ENCODE results near the gene PHETA2. TPM values are rescaled to one million over a fixed set of nuclear protein-coding genes. Genes with fewer than 3 reads are reported as not detected.

The PHETA2 gene
- total and polyA plus RNA-seq, 2 of the 13 experiments (the other 11 are each of a cell fraction or from before 2014, with no cell fraction given): 0.07 TPM; not detected in 1

DNA sequence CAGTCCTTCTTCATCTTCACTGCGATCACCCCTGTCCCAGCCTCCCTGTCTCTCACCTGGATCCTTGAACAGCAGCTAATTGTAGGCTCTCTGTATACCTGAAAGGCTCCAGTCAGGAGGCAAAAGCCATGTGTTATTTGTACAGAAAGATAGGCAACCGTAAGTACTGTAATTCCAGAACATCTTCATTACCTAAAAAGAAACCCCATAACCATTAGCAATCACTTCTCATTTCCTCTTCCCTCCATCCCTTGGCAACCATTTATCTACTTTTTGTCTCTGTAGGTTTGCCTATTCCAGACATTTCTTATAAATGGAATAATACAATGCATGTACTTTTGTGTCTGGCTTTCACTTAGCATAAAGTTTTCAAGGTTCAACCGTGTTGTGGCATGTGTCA, 21.3 kb upstream of the PHETA2 start (continued):
- TF ChIP-seq IRX3 (CRISPR knock-in tag; IDR thresholded peaks at IDR 0.05; ENCODE audit: borderline replicate concordance, low read depth) (no peak), ISL2 (CRISPR knock-in tag; IDR thresholded peaks at IDR 0.05) (no peak), TOE1 (CRISPR knock-in tag; IDR thresholded peaks at IDR 0.05) (no peak), ZSCAN31 (CRISPR knock-in tag; IDR thresholded peaks at IDR 0.05; ENCODE audit: low read depth) (no peak), ZNF670 (CRISPR knock-in tag; IDR thresholded peaks at IDR 0.05; ENCODE audit: borderline replicate concordance) (no peak), ZBTB3 (CRISPR knock-in tag; IDR thresholded peaks at IDR 0.05; ENCODE audit: borderline replicate concordance, low read depth) (no peak), FOSL2 (CRISPR knock-in tag; IDR thresholded peaks at IDR 0.05) (no peak)
- TF ChIP-seq, protein P1, sequence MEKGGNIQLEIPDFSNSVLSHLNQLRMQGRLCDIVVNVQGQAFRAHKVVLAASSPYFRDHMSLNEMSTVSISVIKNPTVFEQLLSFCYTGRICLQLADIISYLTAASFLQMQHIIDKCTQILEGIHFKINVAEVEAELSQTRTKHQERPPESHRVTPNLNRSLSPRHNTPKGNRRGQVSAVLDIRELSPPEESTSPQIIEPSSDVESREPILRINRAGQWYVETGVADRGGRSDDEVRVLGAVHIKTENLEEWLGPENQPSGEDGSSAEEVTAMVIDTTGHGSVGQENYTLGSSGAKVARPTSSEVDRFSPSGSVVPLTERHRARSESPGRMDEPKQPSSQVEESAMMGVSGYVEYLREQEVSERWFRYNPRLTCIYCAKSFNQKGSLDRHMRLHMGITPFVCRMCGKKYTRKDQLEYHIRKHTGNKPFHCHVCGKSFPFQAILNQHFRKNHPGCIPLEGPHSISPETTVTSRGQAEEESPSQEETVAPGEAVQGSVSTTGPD (CRISPR knock-in tag; IDR thresholded peaks at IDR 0.05): no peak
- TF ChIP-seq, protein P2, sequence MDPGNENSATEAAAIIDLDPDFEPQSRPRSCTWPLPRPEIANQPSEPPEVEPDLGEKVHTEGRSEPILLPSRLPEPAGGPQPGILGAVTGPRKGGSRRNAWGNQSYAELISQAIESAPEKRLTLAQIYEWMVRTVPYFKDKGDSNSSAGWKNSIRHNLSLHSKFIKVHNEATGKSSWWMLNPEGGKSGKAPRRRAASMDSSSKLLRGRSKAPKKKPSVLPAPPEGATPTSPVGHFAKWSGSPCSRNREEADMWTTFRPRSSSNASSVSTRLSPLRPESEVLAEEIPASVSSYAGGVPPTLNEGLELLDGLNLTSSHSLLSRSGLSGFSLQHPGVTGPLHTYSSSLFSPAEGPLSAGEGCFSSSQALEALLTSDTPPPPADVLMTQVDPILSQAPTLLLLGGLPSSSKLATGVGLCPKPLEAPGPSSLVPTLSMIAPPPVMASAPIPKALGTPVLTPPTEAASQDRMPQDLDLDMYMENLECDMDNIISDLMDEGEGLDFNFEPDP (CRISPR knock-in tag; conservative IDR thresholded peaks at IDR 0.05): no peak

DNA sequence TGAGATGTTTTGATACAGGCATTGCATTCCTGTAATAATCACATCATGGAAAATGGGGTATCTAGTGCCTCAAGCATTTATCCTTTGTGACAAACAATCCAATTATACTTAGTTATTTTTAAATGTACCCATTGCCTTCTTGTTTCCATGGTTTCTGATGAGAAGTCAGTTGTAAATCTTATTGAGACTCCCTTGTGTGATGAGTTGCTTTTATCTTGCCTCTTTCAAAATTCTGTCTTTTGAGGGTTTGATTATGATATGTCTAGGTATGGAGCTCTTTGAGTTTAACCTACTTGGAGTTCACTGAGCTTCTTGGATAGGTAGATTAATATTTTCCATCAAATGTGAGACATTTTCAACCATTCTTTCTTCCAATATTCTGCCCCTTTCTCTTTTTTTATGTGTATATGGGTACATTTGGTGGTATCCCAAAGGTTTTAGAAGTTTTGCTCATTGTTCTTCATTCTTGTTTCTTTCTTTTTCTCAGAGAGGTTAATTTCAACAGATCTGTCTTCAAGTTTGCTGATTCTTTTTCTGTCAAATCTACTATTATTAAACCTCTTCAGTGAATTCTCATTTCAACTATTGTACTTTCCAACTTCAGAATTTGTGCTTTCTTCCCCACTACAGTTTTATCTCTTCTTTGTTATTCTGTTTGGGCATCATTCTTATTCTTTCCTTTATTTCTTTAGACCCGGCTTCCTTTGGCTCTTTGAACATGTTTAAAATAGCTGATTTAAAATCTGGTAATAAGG, 17.1 kb upstream of the PHETA2 start:
- 91% methylated on average over 1 of the region's 1 CpG for WGBS (ENCODE audit: low lambda C conversion rate)
- peaks cover 11% of the 10 kb centered on the region for H3K9me3 ChIP-seq (ENCODE audit: low read length)
- TSS peak; percentile 39 for BruUV-seq (replicated peaks)
- no peaks in the 10 kb centered on the region for H3K79me2 ChIP-seq (ENCODE audit: insufficient read depth, low read length)
- DNase-seq (ENCODE audit: low spot score) (no peak), ATAC-seq (no peak), FAIRE-seq (no peak)
- H3K4me1 ChIP-seq (ENCODE audit: insufficient read depth, low read length): no peaks in the 10 kb centered on the region
- peaks cover 5 to 6% of the 10 kb centered on the region in 2 experiments; a peak in 3 of 5 replicates for H3K36me3 ChIP-seq (replicated peaks in 1 of 2; ENCODE audit: control insufficient read depth in 1 of 2, insufficient read depth in 2 of 2, low read length in 2 of 2)
- H2AFZ ChIP-seq (ENCODE audit: low read length): no peak overlapping the region
- H3K27ac ChIP-seq (ENCODE audit: extremely low read length, insufficient read depth, low read length): no peak overlapping the region
- H3K27me3 ChIP-seq (ENCODE audit: control insufficient read depth in 1 of 2, insufficient read depth in 2 of 2, low read length in 2 of 2): no peaks in the 10 kb centered on the region
- no peak overlapping the region for H3K4me3 ChIP-seq (replicated peaks in 1 of 3; ENCODE audit: insufficient read depth in 1 of 3, low read depth in 2 of 3, low read length in 3 of 3)
- intact Hi-C loops (cut with micrococcal nuclease; ENCODE audit: unreplicated experiment): no loop called here
- TF ChIP-seq ATF1 (CRISPR knock-in tag; IDR thresholded peaks at IDR 0.05) (no peak), ZNF317 (CRISPR knock-in tag; IDR thresholded peaks at IDR 0.05) (peak; percentile 97), ZNF160 (CRISPR knock-in tag; IDR thresholded peaks at IDR 0.05) (peak; percentile 78; the same call in 1 of the 2 replicates)
- TF ChIP-seq, protein P3, sequence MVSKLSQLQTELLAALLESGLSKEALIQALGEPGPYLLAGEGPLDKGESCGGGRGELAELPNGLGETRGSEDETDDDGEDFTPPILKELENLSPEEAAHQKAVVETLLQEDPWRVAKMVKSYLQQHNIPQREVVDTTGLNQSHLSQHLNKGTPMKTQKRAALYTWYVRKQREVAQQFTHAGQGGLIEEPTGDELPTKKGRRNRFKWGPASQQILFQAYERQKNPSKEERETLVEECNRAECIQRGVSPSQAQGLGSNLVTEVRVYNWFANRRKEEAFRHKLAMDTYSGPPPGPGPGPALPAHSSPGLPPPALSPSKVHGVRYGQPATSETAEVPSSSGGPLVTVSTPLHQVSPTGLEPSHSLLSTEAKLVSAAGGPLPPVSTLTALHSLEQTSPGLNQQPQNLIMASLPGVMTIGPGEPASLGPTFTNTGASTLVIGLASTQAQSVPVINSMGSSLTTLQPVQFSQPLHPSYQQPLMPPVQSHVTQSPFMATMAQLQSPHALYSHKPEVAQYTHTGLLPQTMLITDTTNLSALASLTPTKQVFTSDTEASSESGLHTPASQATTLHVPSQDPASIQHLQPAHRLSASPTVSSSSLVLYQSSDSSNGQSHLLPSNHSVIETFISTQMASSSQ (IDR thresholded peaks at IDR 0.05; ENCODE audit: low read depth): no peak
- TF ChIP-seq, protein P3 (CRISPR knock-in tag; IDR thresholded peaks at IDR 0.05; ENCODE audit: borderline replicate concordance): no peak
- in situ Hi-C loops (cut with HindIII; ENCODE audit: extremely low pct_ligation_motif_present, low pct_unique_long_range_greater_than_20kb): no loop called here
- ChIA-PET CTCF (ENCODE audit: low intra/inter-chr PET ratio, low total read pairs) (no interaction called here), POLR2A (no interaction called here)
- H3K9ac ChIP-seq (ENCODE audit: insufficient read depth, low read depth, low read length): no peak overlapping the region
- no peaks in the 10 kb centered on the region for H4K20me1 ChIP-seq (ENCODE audit: insufficient read depth, low read length)
- H3K4me2 ChIP-seq (ENCODE audit: low read depth, low read length): no peak overlapping the region
